GM10248 (cell line): ENCODE results near the gene SEPTIN10.

Experiments used
- CTCF ChIA-PET: fragments of 300-600 bp; sonication (Branson Sonifier 250); formaldehyde crosslinking; extraction: SDS; loops from one replicate; lab custom pipeline; 2021; ENCODE audit warnings: antibody characterized with exemption; lab: Yijun Ruan, JAX
- POLR2A ChIA-PET: fragments of 350-650 bp; sonication (Branson Sonifier 250); formaldehyde crosslinking; extraction: SDS; loops from one replicate; lab custom pipeline; 2020; ENCODE audit warnings: antibody characterized with exemption; lab: Yijun Ruan, JAX
- DNase-seq: peaks from one replicate; pipeline ENCODE4 v3.0.0; 2012; ENCODE audit errors: extremely low spot score
- CTCF ChIP-seq: IDR thresholded peaks from 2 replicates; pipeline ENCODE4 v1.5.1; 2012; ENCODE audit warnings: mild to moderate bottlenecking, low read depth; ENCODE audit errors: extremely low read depth, missing control alignments, control extremely low read depth

SEPTIN10 gene

GRCh38 chr2:109498906-109499305 lies 114.9 kb downstream of the SEPTIN10 start:
- POLR2A ChIA-PET: no interaction called here
- no peak for TF ChIP-seq CTCF
- CTCF ChIA-PET: interaction anchor here (1.7 to 4.5 kb wide), 2 partner anchors 11 to 13 kb away, joined by 5 to 28 read pairs; no protein-coding TSS in a partner anchor
- no peak for DNase-seq

GRCh38 chr2:109497911-109498870 lies 115.6 kb downstream of the SEPTIN10 start:
- ChIA-PET CTCF (interaction anchor here (2.4 to 4.5 kb wide), 2 partner anchors 11 to 12 kb away, joined by 17 to 28 read pairs; no protein-coding TSS in a partner anchor), POLR2A (no interaction called here)
- DNase-seq: no peak
- TF ChIP-seq CTCF: no peak

GRCh38 chr2:109497463-109497862 lies 116.3 kb downstream of the SEPTIN10 start:
- no peak for DNase-seq
- no peak for TF ChIP-seq CTCF
- CTCF ChIA-PET: interaction anchor here (2.4 kb wide), 1 partner anchor 12 kb away, joined by 17 read pairs; no protein-coding TSS in a partner anchor
- POLR2A ChIA-PET: interaction anchor here (1.1 kb wide), 1 partner anchor 10 kb away, joined by 4 read pairs; no protein-coding TSS in a partner anchor

- no peak for DNase-seq
- no peak for TF ChIP-seq CTCF
- ChIA-PET CTCF (interaction anchor here (1.7 kb wide), 1 partner anchor 16 kb away, joined by 6 read pairs; no protein-coding TSS in a partner anchor), POLR2A (no interaction called here)
Measured at GRCh38 chr2:109494351-109494750, 119.4 kb downstream of the SEPTIN10 start.

GRCh38 chr2:109493176-109493935 lies 120.4 kb downstream of the SEPTIN10 start:
- no peak for TF ChIP-seq CTCF
- no peak for DNase-seq
- ChIA-PET POLR2A (no interaction called here), CTCF (no interaction called here)
